ENCODE data around the gene CELA1. TPM values are rescaled to one million over a fixed set of nuclear protein-coding genes. Genes with fewer than 3 reads are reported as not detected.
"Not testable (repeated sequence)": the region's sequence is repeated elsewhere in the genome, so short reads cannot be mapped to it uniquely, and the experiment has no call there.

Gene CELA1
- total RNA-seq, 1 experiment from 2014 or later: not detected

DNA sequence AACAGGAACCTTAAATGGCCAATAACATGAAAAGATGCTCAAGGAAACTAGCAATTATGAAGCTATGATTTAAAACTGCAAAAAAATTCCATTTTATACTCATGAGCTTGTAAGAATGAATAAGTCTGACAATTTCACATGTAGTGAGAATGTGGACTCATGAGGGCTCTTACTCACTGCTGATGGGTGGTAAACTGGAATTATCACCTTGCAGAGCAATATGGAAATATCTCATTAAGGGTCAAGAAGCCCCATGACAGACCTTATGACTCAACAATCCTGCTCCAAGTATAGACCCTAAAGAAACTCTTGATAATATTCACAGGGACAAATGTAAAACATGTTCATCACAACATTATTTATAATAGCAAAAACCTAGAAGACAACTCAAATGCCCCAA lies 52.8 kb downstream of the CELA1 start:
- H3K4me3 Mint-ChIP-seq: no peak overlapping the region
- DNase-seq: no peak
- Histone ChIP-seq H3K23me2 (ENCODE audit: insufficient read length, low read depth, low read length, poor library complexity, severe bottlenecking) (no peaks in the 10 kb centered on the region), H4K91ac (ENCODE audit: insufficient read length, low read depth, low read length) (no peak overlapping the region), H3K9me3 (ENCODE audit: control insufficient read depth, low read depth, low read length) (no peaks in the 10 kb centered on the region), H2BK120ac (ENCODE audit: low read depth, low read length, poor library complexity, severe bottlenecking) (no peak overlapping the region), H4K8ac (replicated peaks; ENCODE audit: insufficient read length, low read depth, low read length) (no peak overlapping the region), H3K4me2 (ENCODE audit: insufficient read depth, insufficient read length, low read length) (no peak overlapping the region), H3K4ac (ENCODE audit: low read depth, low read length) (no peak overlapping the region), H2BK15ac (ENCODE audit: low read depth, low read length) (no peak overlapping the region), H3K27ac (ENCODE audit: insufficient read length, low read depth, low read length) (no peak overlapping the region), H2AFZ (ENCODE audit: low read length) (no peak overlapping the region), H3K4me1 (ENCODE audit: insufficient read depth, low read length) (no peaks in the 10 kb centered on the region), H2BK5ac (ENCODE audit: insufficient read length, low read length) (no peak overlapping the region), H3K14ac (ENCODE audit: insufficient read depth, low read length) (no peak overlapping the region), H3K23ac (ENCODE audit: insufficient read length, low read depth, low read length) (no peak overlapping the region), H4K20me1 (ENCODE audit: control insufficient read depth, insufficient read depth, insufficient read length) (no peaks in the 10 kb centered on the region), H4K5ac (ENCODE audit: insufficient read length, low read depth, low read length) (no peak overlapping the region), H3K79me2 (ENCODE audit: insufficient read depth, low read length) (no peaks in the 10 kb centered on the region), H2BK20ac (ENCODE audit: low read depth, low read length, poor library complexity, severe bottlenecking) (no peak overlapping the region), H3K9ac (ENCODE audit: extremely low read depth, insufficient read length, low read length) (no peak overlapping the region), H3K27me3 (ENCODE audit: insufficient read depth, low read length) (no peaks in the 10 kb centered on the region), H3K56ac (ENCODE audit: insufficient read length, low read depth, low read length) (no peak overlapping the region), H2AK5ac (ENCODE audit: insufficient read length, low read length) (no peak overlapping the region), H3K18ac (ENCODE audit: insufficient read length, low read depth, low read length) (no peak overlapping the region), H2BK12ac (ENCODE audit: insufficient read length, low read depth, low read length) (no peak overlapping the region), H3T11ph (ENCODE audit: low read length) (no peak overlapping the region), H3K79me1 (ENCODE audit: insufficient read depth, low read depth, low read length, poor library complexity, severe bottlenecking) (no peaks in the 10 kb centered on the region)
- TF ChIP-seq, protein P1, sequence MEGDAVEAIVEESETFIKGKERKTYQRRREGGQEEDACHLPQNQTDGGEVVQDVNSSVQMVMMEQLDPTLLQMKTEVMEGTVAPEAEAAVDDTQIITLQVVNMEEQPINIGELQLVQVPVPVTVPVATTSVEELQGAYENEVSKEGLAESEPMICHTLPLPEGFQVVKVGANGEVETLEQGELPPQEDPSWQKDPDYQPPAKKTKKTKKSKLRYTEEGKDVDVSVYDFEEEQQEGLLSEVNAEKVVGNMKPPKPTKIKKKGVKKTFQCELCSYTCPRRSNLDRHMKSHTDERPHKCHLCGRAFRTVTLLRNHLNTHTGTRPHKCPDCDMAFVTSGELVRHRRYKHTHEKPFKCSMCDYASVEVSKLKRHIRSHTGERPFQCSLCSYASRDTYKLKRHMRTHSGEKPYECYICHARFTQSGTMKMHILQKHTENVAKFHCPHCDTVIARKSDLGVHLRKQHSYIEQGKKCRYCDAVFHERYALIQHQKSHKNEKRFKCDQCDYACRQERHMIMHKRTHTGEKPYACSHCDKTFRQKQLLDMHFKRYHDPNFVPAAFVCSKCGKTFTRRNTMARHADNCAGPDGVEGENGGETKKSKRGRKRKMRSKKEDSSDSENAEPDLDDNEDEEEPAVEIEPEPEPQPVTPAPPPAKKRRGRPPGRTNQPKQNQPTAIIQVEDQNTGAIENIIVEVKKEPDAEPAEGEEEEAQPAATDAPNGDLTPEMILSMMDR (conservative IDR thresholded peaks at IDR 0.05): no peak
- no peak overlapping the region; a peak in 1 of 7 replicates for H3K27ac Mint-ChIP-seq
- H3K4me1 Mint-ChIP-seq: peaks cover 10 to 12% of the 10 kb centered on the region in 2 experiments; a peak in 3 of 4 replicates
- H3K9me3 Mint-ChIP-seq: no peaks in the 10 kb centered on the region
- H3K27me3 Mint-ChIP-seq (ENCODE audit: low read depth): no peaks in the 10 kb centered on the region
- H3K36me3 Mint-ChIP-seq (ENCODE audit: insufficient read depth in 1 of 3, low read depth in 3 of 3): no peaks in the 10 kb centered on the region

DNA sequence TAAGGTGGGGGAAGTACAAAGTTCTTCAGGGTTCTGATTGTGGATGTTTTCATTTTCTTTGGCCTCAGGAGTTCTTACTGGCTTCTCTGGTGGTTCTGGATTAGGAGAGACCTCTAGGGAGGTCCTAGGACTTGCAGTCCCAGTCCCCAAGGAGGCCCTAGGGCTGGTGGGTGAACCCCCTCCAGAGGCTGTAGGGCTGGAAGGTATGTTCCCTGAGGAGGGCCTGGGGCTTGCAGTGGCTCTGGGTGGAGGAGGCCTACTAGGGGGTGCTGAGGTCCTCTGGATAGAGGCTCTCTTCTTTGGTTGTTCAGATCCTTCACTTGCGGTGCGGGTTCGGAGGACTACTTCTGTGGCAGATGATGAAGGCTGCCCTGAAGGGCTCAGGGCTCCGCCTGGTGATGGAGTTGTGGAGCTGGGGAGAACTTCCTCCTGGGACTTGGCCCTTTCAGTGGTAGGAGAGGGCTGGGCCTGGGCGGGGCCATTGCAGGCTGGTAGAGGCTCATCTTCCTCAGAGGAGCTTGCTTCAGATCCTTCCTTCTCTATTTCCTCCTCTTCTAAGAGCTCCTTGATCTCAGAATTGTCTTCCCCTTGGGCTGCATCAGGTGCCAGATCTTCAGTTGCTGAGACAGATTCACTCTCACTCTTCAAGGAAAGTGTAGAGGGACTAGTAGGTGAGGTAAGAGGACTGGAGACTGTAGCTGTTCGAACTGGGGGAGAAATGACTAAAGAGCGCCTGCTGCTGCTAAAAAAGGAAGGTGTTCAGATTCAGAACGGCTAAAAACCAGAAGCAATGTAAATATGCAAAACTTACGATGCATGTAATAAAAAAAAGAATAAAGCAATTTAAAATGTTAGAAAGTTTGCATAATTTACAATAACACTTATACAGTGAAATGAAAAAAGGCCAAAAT lies 54.6 kb downstream of the CELA1 start:
- H3K36me3 Mint-ChIP-seq (ENCODE audit: insufficient read depth in 1 of 3, low read depth in 3 of 3); H4K5ac ChIP-seq (ENCODE audit: insufficient read length, low read depth, low read length); H3K4me1 ChIP-seq (ENCODE audit: insufficient read depth, low read length); H4K91ac ChIP-seq (ENCODE audit: insufficient read length, low read depth, low read length); H2AK5ac ChIP-seq (ENCODE audit: insufficient read length, low read length); H2BK20ac ChIP-seq (ENCODE audit: low read depth, low read length, poor library complexity, severe bottlenecking); H3T11ph ChIP-seq (ENCODE audit: low read length); H3K23me2 ChIP-seq (ENCODE audit: insufficient read length, low read depth, low read length, poor library complexity, severe bottlenecking); H4K20me1 ChIP-seq (ENCODE audit: control insufficient read depth, insufficient read depth, insufficient read length); H3K27me3 Mint-ChIP-seq (ENCODE audit: low read depth); H3K4ac ChIP-seq (ENCODE audit: low read depth, low read length); H3K4me2 ChIP-seq (ENCODE audit: insufficient read depth, insufficient read length, low read length); H3K4me3 Mint-ChIP-seq; H3K18ac ChIP-seq (ENCODE audit: insufficient read length, low read depth, low read length); H3K23ac ChIP-seq (ENCODE audit: insufficient read length, low read depth, low read length); H3K79me1 ChIP-seq (ENCODE audit: insufficient read depth, low read depth, low read length, poor library complexity, severe bottlenecking); H4K8ac ChIP-seq (replicated peaks; ENCODE audit: insufficient read length, low read depth, low read length); H3K27me3 ChIP-seq (ENCODE audit: insufficient read depth, low read length); H2BK12ac ChIP-seq (ENCODE audit: insufficient read length, low read depth, low read length); H3K27ac ChIP-seq (ENCODE audit: insufficient read length, low read depth, low read length); H2AFZ ChIP-seq (ENCODE audit: low read length); H3K9me3 ChIP-seq (ENCODE audit: control insufficient read depth, low read depth, low read length); H2BK15ac ChIP-seq (ENCODE audit: low read depth, low read length); H2BK120ac ChIP-seq (ENCODE audit: low read depth, low read length, poor library complexity, severe bottlenecking); H3K56ac ChIP-seq (ENCODE audit: insufficient read length, low read depth, low read length); H3K9me3 Mint-ChIP-seq; H3K9ac ChIP-seq (ENCODE audit: extremely low read depth, insufficient read length, low read length); H3K79me2 ChIP-seq (ENCODE audit: insufficient read depth, low read length); H3K14ac ChIP-seq (ENCODE audit: insufficient read depth, low read length); H3K4me1 Mint-ChIP-seq; H2BK5ac ChIP-seq (ENCODE audit: insufficient read length, low read length): not testable (repeated sequence)
- DNase-seq: peak; percentile 44
- WGBS (ENCODE audit: extremely low coverage, insufficient read length, low lambda C conversion rate): no CpG with 5 or more reads among the region's 9 CpGs
- H3K27ac Mint-ChIP-seq: peak overlapping the region in 1 of 3 experiments; percentile 6; a peak in 1 of 7 replicates

Data from H9 (cell line).